Stimulated activated naive CD4-positive, alpha-beta T cell treated with Interleukin-2 at 50 U/mL for 16 hours (primary cell): ENCODE data around the gene RAI1.
A peak's percentile ranks its signal among the peaks of the same experiment; 100 is the strongest.

Experiments
- DNase-seq: peaks from one replicate; lab custom pipeline; 2025; lab: John Stamatoyannopoulos, UW

RAI1 gene

GRCh38 chr17:17833658-17834357, 152.6 kb downstream of the RAI1 start:
- DNase-seq, result no peak

- DNase-seq, result no peak
Observed at GRCh38 chr17:17834974-17835373, 153.7 kb downstream of the RAI1 start.

GRCh38 chr17:17835415-17836249, 154.4 kb downstream of the RAI1 start:
- DNase-seq, result no peak

GRCh38 chr17:17836250-17836817, 155.1 kb downstream of the RAI1 start:
- peak; percentile 93 for DNase-seq

GRCh38 chr17:17836818-17837379, 155.6 kb downstream of the RAI1 start, which contains the start of gene SREBF1:
Gene SREBF1 (minus strand): TSS chr17:17836986. CDS start chr17:17836817, 169 bp downstream.
- peak; percentile 57 for DNase-seq

GRCh38 chr17:17837380-17837821, 156.1 kb downstream of the RAI1 start:
- no peak for DNase-seq

- DNase-seq, result no peak
Observed at GRCh38 chr17:17837966-17838962, 157.0 kb downstream of the RAI1 start.

GRCh38 chr17:17839791-17840707, 158.8 kb downstream of the RAI1 start:
- peak; percentile 76 for DNase-seq

GRCh38 chr17:17840751-17841591, 159.7 kb downstream of the RAI1 start:
- DNase-seq, result no peak

GRCh38 chr17:17841601-17842025, 160.4 kb downstream of the RAI1 start:
- DNase-seq, result no peak

- no peak for DNase-seq
Observed at GRCh38 chr17:17842111-17842876, 161.0 kb downstream of the RAI1 start.

- DNase-seq, result no peak
Observed at GRCh38 chr17:17843096-17843495, 161.8 kb downstream of the RAI1 start.

- no peak for DNase-seq
Observed at GRCh38 chr17:17844079-17844478, 162.8 kb downstream of the RAI1 start.

- no peak for DNase-seq
Observed at GRCh38 chr17:17844500-17844899, 163.2 kb downstream of the RAI1 start.

- no peak for DNase-seq
Observed at GRCh38 chr17:17845046-17845775, 164.0 kb downstream of the RAI1 start.

GRCh38 chr17:17846003-17846402, 164.7 kb downstream of the RAI1 start:
- no peak for DNase-seq

GRCh38 chr17:17846645-17847044, 165.4 kb downstream of the RAI1 start:
- DNase-seq, result no peak
